HFFc6 (cell line): Measurements from ENCODE around the gene FADS6. TPM values are rescaled to one million over a fixed set of nuclear protein-coding genes. Genes with fewer than 3 reads are reported as not detected.

Experiments
- DNase-seq: peaks from one replicate; pipeline ENCODE4 v3.0.0-alpha.2; 2018
- H3K27ac Mint-ChIP-seq: 2 replicates; pipeline ENCODE4 v1.8.0; 2020; ENCODE audit warnings: mild to moderate bottlenecking, mixed read lengths
- H3K27me3 Mint-ChIP-seq: 2 replicates; pipeline ENCODE4 v1.8.0; 2021; ENCODE audit warnings: mild to moderate bottlenecking, moderate library complexity, mixed read lengths; ENCODE audit not compliant: insufficient read depth
- H3K36me3 Mint-ChIP-seq: 2 replicates; pipeline ENCODE4 v1.8.0; 2021; ENCODE audit warnings: low read depth, mixed read lengths
- H3K4me1 Mint-ChIP-seq: 2 replicates; pipeline ENCODE4 v1.8.0; 2020; ENCODE audit warnings: low read depth, mixed read lengths
- H3K4me3 Mint-ChIP-seq: 2 replicates; pipeline ENCODE4 v1.8.0; 2020; ENCODE audit warnings: mild to moderate bottlenecking, moderate library complexity, mixed read lengths
- H3K9me3 Mint-ChIP-seq: 2 replicates; pipeline ENCODE4 v1.8.0; 2020; ENCODE audit warnings: mild to moderate bottlenecking, mixed read lengths
- total RNA-seq, 6 experiments: library from RNA; stranded (reverse); fragmentation: NEBNext Ultra II Directional; extraction: Animal tissue kit (Norgen Biotek cat#: 25700); gene quantifications; 2 replicates in 1 of 6; 3 replicates in 5 of 6; pipeline ENCODE4 v1.2.3, GENCODE V29; 2021
- TF ChIP-seq, protein P1 (sequence below): fragments of 200-600 bp; sonication (generic); IDR thresholded peaks from 2 replicates; pipeline ENCODE4 v1.5.0; 2021; ENCODE audit warnings: antibody characterized with exemption, mild to moderate bottlenecking

The FADS6 gene
- total RNA-seq, 6 experiments from 2014 or later, result not detected

DNA sequence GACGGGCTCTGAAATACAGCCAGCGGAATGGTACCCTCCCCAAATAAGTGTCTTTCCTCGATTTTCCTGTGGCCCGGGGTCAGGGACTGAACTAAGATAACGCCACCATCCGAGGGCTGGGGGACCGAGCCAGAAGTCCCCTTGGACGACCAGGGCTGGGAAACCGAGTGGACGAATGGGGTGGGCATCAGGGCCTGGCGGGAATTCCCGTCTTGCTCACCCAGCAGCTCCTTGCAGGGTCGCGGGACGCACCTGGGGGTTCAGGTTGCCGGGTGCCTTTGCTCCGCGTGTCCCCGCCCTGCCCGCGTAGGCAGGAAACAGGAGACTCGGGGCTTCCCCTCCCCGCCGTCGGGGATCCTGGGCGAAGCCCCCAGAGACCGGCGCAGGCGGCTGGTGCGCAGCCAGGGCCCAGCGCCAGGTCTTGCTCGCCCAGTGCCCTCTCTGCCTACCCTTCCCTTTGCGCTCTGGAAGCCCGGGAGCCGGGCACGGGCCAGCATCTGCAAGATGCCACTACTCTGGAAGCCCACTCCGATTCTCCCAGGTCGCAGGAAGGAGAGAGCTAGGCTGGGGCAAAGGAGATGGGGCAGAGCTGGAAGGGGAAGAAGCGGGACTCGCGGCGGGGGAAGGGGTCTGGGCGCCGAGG is 33.1 kb downstream of the FADS6 start:
- no peaks in the 10 kb centered on the region for H3K9me3 Mint-ChIP-seq
- TF ChIP-seq, protein P1, sequence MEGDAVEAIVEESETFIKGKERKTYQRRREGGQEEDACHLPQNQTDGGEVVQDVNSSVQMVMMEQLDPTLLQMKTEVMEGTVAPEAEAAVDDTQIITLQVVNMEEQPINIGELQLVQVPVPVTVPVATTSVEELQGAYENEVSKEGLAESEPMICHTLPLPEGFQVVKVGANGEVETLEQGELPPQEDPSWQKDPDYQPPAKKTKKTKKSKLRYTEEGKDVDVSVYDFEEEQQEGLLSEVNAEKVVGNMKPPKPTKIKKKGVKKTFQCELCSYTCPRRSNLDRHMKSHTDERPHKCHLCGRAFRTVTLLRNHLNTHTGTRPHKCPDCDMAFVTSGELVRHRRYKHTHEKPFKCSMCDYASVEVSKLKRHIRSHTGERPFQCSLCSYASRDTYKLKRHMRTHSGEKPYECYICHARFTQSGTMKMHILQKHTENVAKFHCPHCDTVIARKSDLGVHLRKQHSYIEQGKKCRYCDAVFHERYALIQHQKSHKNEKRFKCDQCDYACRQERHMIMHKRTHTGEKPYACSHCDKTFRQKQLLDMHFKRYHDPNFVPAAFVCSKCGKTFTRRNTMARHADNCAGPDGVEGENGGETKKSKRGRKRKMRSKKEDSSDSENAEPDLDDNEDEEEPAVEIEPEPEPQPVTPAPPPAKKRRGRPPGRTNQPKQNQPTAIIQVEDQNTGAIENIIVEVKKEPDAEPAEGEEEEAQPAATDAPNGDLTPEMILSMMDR, result no peak
- peaks cover 51% of the 10 kb centered on the region for H3K27me3 Mint-ChIP-seq
- H3K4me1 Mint-ChIP-seq, result peaks cover 12% of the 10 kb centered on the region
- H3K36me3 Mint-ChIP-seq, result peaks cover 14% of the 10 kb centered on the region
- no peak for DNase-seq
- no peak overlapping the region for H3K27ac Mint-ChIP-seq
- H3K4me3 Mint-ChIP-seq, result no peak overlapping the region

DNA sequence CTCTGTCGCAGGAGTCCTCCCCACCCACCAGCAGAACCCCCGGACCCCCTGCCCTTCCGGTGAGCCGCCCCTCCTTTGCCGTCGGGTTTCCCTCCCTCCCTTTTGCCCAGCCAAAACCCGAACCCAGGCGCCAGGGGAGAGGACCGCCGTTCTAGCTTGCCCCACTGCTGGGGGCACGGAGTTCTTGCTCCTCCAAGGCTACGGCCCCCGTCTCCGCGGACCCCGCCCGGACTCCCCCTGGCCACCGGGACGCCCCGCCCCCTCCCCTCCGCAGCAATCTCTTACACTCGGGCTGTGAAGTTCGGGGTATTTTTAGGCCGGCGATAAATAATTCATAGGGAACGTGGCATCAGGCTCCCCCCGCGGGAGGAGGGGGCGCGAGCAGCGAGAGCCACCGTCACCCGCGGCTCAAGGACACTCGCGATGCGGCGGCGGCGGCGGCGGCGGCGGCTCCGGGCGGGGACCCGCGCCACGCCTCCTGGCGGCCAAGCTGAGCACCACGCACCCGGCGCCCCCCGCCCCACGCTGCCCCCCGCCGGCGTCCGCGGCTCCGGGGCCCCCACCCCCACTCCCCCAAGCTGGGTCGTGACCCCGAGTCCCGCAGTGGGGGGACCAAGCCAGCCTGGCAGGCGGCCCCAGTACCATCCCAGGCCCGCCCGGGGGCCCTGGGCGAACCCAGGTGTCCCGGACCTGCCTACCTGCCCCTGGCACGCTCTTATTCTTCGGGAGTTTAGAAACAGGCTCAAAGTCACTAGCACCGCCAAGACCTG is 33.8 kb downstream of the FADS6 start, which contains the start of gene GRIN2C:
GRIN2C (minus strand) TSS at position 427 of the 770 bp plus-strand sequence. CDS start 4,793 bp downstream, outside the sequence.
- TF ChIP-seq, protein P1, result peak; percentile 68
- H3K4me1 Mint-ChIP-seq, result peaks cover 5% of the 10 kb centered on the region
- peaks cover 8% of the 10 kb centered on the region for H3K36me3 Mint-ChIP-seq
- H3K27ac Mint-ChIP-seq, result no peak within 1 kb of the TSS
- no peaks in the 10 kb centered on the region for H3K9me3 Mint-ChIP-seq
- no peak within 1 kb of the TSS for H3K4me3 Mint-ChIP-seq
- DNase-seq, result no peak
- H3K27me3 Mint-ChIP-seq, result peaks cover 56% of the 10 kb centered on the region

DNA sequence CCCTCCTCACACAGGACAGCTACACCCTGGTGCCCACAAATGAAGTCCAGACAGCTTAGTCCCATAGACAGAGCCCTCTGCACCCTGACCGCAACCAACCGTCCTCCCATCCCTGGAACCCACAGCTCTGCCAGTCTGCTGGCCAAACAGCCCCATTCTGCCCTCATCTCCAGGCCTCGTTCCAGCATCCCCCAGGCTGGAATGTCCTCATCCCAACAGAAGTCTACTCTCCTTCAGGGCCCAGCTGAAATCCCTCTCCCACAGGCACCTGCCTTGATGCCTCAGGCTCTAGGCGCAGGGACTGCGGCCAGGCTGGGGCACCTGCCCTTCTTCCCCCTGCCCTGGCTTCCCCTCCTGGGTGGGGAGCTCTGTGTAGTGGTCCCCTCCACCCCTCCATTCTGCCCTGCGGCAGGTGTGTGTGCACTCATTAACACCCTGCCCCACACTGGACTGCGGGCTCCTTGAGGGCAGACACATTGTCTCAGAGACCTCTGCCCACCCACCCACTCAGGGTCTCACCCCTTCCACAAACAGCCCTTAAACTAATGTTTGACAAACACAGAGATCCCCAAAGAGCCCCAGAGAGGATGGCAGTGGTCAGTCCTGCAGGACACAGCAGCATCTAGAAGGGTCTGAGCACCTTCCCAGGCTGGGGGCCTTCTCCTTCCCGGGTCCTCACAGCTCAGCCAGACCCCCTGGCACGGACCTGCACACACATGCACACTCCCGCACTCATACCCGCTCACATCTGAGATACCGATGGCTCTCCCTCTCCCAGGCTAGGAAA is 34.6 kb downstream of the FADS6 start:
- Mint-ChIP-seq H3K27ac (no peak overlapping the region), H3K36me3 (peaks cover 7% of the 10 kb centered on the region), H3K9me3 (no peaks in the 10 kb centered on the region), H3K4me1 (0 out of 2 replicates have a peak, but pooled peaks cover 4% of the 10 kb centered on the region), H3K4me3 (no peak overlapping the region), H3K27me3 (peaks cover 59% of the 10 kb centered on the region)
- DNase-seq, result no peak
- TF ChIP-seq, protein P1, result no peak

DNA sequence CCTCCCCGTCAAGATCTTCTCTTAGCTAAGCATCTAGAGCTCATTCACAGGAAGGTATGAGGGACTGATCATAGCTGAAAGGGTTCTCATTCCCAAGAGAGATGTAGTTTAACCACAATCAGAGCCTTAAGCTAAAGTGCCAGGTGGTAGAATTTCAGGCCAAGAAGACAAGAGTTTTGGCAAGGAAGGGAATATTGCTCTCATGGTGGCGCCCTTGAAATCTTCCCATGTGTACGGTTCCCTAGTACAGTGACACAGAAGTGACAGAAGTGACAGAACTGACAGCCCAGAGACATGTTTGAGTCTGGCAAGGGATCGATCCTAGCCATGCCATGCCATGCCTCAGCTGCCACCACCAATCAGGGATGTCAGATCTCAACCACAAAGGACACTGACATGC is 36.2 kb downstream of the FADS6 start:
- H3K4me3 Mint-ChIP-seq, result no peak overlapping the region
- DNase-seq, result no peak
- H3K27me3 Mint-ChIP-seq, result peaks cover 67% of the 10 kb centered on the region
- no peaks in the 10 kb centered on the region for H3K36me3 Mint-ChIP-seq
- H3K27ac Mint-ChIP-seq, result no peak overlapping the region
- TF ChIP-seq, protein P1, result no peak
- no peaks in the 10 kb centered on the region for H3K9me3 Mint-ChIP-seq
- no peaks in the 10 kb centered on the region for H3K4me1 Mint-ChIP-seq

DNA sequence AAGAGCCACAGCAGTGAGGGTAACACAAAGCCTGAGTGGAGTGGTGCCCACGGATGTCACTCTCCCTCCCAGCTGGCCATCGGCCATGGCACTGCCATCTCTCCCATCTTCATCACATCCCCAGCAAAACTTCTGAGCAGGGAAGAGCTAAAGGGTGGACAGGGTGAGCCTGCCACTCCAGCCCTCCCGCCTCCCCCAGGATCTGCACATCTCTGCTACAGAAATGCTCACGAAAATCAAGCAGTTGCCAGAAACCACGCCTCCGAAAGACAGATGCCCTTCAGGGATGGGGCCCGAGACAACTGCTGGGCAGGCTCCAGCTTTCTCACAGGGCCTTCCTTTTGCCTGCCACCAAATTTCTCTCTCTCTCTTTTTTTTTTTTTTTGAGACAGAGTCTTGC is 37.3 kb downstream of the FADS6 start:
- H3K9me3 Mint-ChIP-seq, result no peaks in the 10 kb centered on the region
- no peaks in the 10 kb centered on the region for H3K36me3 Mint-ChIP-seq
- H3K4me1 Mint-ChIP-seq, result no peaks in the 10 kb centered on the region
- peaks cover 65% of the 10 kb centered on the region for H3K27me3 Mint-ChIP-seq
- H3K27ac Mint-ChIP-seq, result no peak overlapping the region
- TF ChIP-seq, protein P1, result no peak
- DNase-seq, result no peak
- H3K4me3 Mint-ChIP-seq, result no peak overlapping the region
